Adrenal gland (tissue), 12 donors: Measurements from ENCODE around the gene MINK1. TPM values are rescaled to one million over a fixed set of nuclear protein-coding genes. Genes with fewer than 3 reads are reported as not detected.
A peak's percentile ranks its signal among the peaks of the same experiment; 100 is the strongest.

Experiments
- DNase-seq, 7 donors: peaks; one replicate each; pipeline ENCODE4 v3.0.0-alpha.2; 2019 to 2020
- H3K27ac ChIP-seq, 5 donors: fragments of 200-600 bp; sonication (generic) in 4 of 5; 1 replicate in 3 of 5; 2 replicates in 2 of 5; pipeline versions ENCODE4 v1.5.1 to v1.8.0; 2016 to 2020; ENCODE audit warnings: mild to moderate bottlenecking in 1 of 5
- H3K27me3 ChIP-seq: fragments of 200-600 bp; 2 replicates; pipeline ENCODE4 v1.8.0; 2021
- H3K36me3 ChIP-seq, 2 donors: fragments of 200-600 bp; replicated peaks in 1 of 2; 1 replicate in 1 of 2; 2 replicates in 1 of 2; pipeline versions ENCODE4 v1.5.1 to v1.8.0; 2018 to 2022
- H3K4me1 ChIP-seq, 2 donors: fragments of 200-600 bp; replicated peaks in 1 of 2; 1 replicate in 1 of 2; 2 replicates in 1 of 2; pipeline versions ENCODE4 v1.5.1 to v1.8.0; 2018 to 2021
- H3K4me3 ChIP-seq, 4 donors: fragments of 200-600 bp; sonication (generic) in 3 of 4; one replicate each; pipeline ENCODE4 v1.5.1; 2016 to 2018
- H3K9me3 ChIP-seq, 3 donors: fragments of 200-600 bp; sonication (generic) in 1 of 3; replicated peaks in 1 of 3; 1 replicate in 2 of 3; 2 replicates in 1 of 3; pipeline versions ENCODE4 v1.5.1 to v1.8.0; 2016 to 2021
- POLR2A ChIP-seq, 2 donors: fragments of 450-650 bp; IDR thresholded peaks; one replicate each; pipeline ENCODE4 v1.6.1; 2017; ENCODE audit warnings: antibody characterized with exemption in 2 of 2, mild to moderate bottlenecking in 2 of 2, moderate library complexity in 1 of 2
- WGBS, 4 donors: extraction: QIAGEN DNeasy Blood & Tissue Kit in 2 of 4; methylation state at CpG; one replicate each; pipeline versions ENCODE4 v1.1.5 to v1.1.7; 2013 to 2017; 5-methylcytosine and 5-hydroxymethylcytosine counted together
- intact Hi-C, 2 donors: fragments of 100-400 bp; cut with DNase I; formaldehyde crosslinking; loops; one replicate each; pipeline versions ENCODE4 v1.14.1 to v1.15.0; 2022 to 2023
- polyA plus RNA-seq, 3 donors: library from polyadenylated mRNA; stranded (reverse); fragments of 200-250 nt in 2 of 3; fragments of 350-450 nt in 1 of 3; fragmentation: Illumina TruSeq in 1 of 3; extraction: RNeasy Lipid Tissue Mini Kit (QIAGEN cat#74804) in 1 of 3; gene quantifications; one replicate each; pipeline ENCODE4 v1.2.3, GENCODE V29; 2013 to 2014
- total RNA-seq, 9 donors: library from RNA; depleted of rRNA in 4 of 9; stranded (reverse); fragments of >200 nt in 4 of 9; fragments of 120-200 nt in 1 of 9; fragmentation: NEBNext Ultra II Directional in 1 of 9; extraction: Animal tissue kit (Norgen Biotek cat#: 25700) in 1 of 9; gene quantifications; one replicate each; pipeline versions ENCODE4 v1.1.0 to v1.2.4, GENCODE V29; 2013 to 2023
- TF ChIP-seq, protein P1 (sequence below), 6 experiments: fragments of 450-650 bp in 4 of 6; fragments of 200-600 bp in 2 of 6; sonication (generic) in 1 of 6; IDR thresholded peaks; 1 replicate in 5 of 6; 2 replicates in 1 of 6; pipeline versions ENCODE4 v1.5.1 to v1.8.0; 2016 to 2021; ENCODE audit warnings: antibody characterized with exemption in 6 of 6, mild to moderate bottlenecking in 2 of 6, moderate library complexity in 1 of 6
- donor health status: healthy with polysubstance abuse.
- donor health status: Bipolar disorder and iron deficiency.
- donor health status: DM: yes; HTN: yes; CAD: no.
- donor health status: DM: no; HTN: no; CAD: no.
- donor health status: DM: no; HTN: no; CAD: no.
- donor health status: DM: yes; HTN: yes; CAD: no.

The MINK1 gene
- total and polyA plus RNA-seq, 12 donors: 21.5 to 135 (median 50.4) TPM

DNA sequence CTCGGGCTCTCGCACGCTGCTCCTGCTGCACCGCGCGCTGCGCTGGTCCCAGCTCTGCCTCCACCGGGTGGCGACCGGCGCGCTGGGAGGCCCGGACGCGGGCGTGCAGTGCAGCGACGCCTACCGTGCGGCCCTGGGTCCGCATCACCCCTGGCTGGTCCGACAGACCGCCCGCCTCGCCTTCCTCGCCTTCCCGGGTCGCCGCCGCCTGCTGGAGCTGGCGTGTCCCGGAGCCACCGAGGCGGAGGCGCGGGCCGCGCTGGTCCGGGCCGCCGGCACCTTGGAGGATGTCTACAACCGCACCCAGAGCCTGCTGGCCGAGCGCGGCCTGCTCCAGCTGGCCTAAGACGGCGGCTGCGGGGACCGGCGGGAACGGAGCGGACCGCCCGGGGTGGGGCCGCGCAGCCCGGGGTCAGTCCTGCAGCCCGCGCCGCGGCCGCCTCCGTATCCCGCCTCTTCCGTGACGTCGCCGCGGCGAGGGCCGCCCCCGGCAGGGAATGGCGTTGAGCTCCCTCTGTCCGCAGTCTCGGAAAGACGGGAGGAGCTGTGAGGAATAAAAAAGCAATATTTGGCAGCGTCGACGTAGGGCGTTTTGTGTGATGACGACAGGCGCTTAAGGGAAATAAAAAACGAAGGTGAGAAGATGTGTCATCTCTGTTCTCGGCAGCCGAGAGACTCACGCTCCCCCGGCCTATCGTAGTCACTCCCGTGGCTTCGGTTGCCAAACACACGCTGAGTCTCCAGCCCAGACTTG, 43.0 kb upstream of the MINK1 start:
- TF ChIP-seq, protein P1, sequence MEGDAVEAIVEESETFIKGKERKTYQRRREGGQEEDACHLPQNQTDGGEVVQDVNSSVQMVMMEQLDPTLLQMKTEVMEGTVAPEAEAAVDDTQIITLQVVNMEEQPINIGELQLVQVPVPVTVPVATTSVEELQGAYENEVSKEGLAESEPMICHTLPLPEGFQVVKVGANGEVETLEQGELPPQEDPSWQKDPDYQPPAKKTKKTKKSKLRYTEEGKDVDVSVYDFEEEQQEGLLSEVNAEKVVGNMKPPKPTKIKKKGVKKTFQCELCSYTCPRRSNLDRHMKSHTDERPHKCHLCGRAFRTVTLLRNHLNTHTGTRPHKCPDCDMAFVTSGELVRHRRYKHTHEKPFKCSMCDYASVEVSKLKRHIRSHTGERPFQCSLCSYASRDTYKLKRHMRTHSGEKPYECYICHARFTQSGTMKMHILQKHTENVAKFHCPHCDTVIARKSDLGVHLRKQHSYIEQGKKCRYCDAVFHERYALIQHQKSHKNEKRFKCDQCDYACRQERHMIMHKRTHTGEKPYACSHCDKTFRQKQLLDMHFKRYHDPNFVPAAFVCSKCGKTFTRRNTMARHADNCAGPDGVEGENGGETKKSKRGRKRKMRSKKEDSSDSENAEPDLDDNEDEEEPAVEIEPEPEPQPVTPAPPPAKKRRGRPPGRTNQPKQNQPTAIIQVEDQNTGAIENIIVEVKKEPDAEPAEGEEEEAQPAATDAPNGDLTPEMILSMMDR (IDR thresholded peaks at IDR 0.05): peak; percentile 34 to 96 (median 68)
- TF ChIP-seq POLR2A (IDR thresholded peaks at IDR 0.05): peak; percentile 87 to 92
- 0 to 1% (median 0%) methylated on average over 22 to 91 of the region's 91 CpGs for WGBS, 4 donors
- no peaks in the 10 kb centered on the region for H3K9me3 ChIP-seq
- DNase-seq: peak; percentile 83 to 90 (median 85)
- peak overlapping the region; percentile 78 to 98 (median 96) for H3K27ac ChIP-seq
- H3K4me3 ChIP-seq: peak overlapping the region in 3 of 4 donors; percentile 15 to 57 (median 44)
- intact Hi-C loops: loop anchor here (2.0 to 10.0 kb wide), 4 partner anchors 55 to 101 kb away; partner anchors contain the start of genes ARRB2 (in 1 of the 2), CXCL16 (in 1 of the 2), MED11 (in 1 of the 2) and ZMYND15 (in 1 of the 2)
- no peaks in the 10 kb centered on the region for H3K36me3 ChIP-seq
- peaks cover 6% of the 10 kb centered on the region for H3K27me3 ChIP-seq
- peaks cover 4 to 44% of the 10 kb centered on the region in 2 donors for H3K4me1 ChIP-seq

DNA sequence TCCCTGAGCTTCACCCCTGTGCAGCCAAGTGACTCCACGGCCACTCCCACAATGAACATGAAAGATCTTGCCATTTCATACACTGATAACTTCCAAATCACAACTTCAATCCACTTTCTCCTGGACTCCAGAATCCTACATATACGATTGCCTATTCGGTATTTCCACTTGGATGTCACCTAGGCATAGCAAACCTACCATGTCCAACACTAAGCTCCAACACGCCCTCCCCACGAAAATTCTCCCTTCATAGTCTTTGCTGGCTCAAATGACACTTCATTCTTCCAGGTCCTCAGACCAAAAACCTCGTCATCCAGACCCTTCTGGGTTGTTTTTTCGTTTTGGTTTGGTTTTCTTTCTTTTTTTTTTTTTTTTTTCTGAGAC, 42.4 kb upstream of the MINK1 start:
- peak overlapping the region in 4 of 5 donors; percentile 95 to 98 (median 96) for H3K27ac ChIP-seq
- H3K36me3 ChIP-seq: no peaks in the 10 kb centered on the region
- no peaks in the 10 kb centered on the region for H3K9me3 ChIP-seq
- intact Hi-C loops: loop anchor here in 1 of 2 donors (10.0 kb wide), 1 partner anchor 76 kb away; the partner anchor contains the start of gene ARRB2
- peaks cover 4 to 39% of the 10 kb centered on the region in 2 donors for H3K4me1 ChIP-seq
- 40 to 52% (median 44%) methylated on average over 7 of the region's 7 CpGs for WGBS, 4 donors
- peaks cover under 1% of the 10 kb centered on the region for H3K27me3 ChIP-seq
- TF ChIP-seq POLR2A (IDR thresholded peaks at IDR 0.05): no peak
- TF ChIP-seq, protein P1 (IDR thresholded peaks at IDR 0.05): no peak
- DNase-seq: no peak
- peak overlapping the region in 2 of 4 donors; percentile 44 to 57 for H3K4me3 ChIP-seq

DNA sequence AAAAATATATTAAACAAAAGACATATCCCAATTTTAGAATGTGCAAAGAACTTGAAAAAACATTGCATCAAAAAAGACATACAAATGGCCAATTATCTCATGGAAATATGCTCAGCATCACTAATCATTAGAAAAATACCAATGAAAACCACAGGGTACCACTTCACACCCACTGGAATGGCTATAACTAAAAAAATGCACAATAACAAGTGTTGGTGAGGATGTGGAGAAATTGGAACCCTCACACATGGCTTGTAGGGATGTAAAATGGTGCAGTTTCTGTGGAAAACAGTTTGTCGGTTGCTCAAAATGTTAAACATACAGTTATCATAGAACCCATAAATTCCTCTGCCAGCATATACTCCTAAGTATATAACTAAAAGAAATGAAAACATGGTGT, 38.0 kb upstream of the MINK1 start:
- Histone ChIP-seq H3K36me3 (peaks cover 0 to 21% of the 10 kb centered on the region in 2 donors), H3K27me3 (no peaks in the 10 kb centered on the region), H3K9me3 (no peaks in the 10 kb centered on the region), H3K4me3 (no peak overlapping the region), H3K4me1 (peaks cover 9 to 11% of the 10 kb centered on the region in 2 donors), H3K27ac (no peak overlapping the region)
- WGBS, 4 donors: 77 to 100% (median 89%) methylated on average over 1 of the region's 1 CpG
- TF ChIP-seq, protein P1 (IDR thresholded peaks at IDR 0.05): no peak
- TF ChIP-seq POLR2A (IDR thresholded peaks at IDR 0.05): no peak
- DNase-seq: no peak
- intact Hi-C loops: loop anchor here in 1 of 2 donors (10.0 kb wide), 1 partner anchor 80 kb away; the partner anchor contains the start of gene ARRB2

DNA sequence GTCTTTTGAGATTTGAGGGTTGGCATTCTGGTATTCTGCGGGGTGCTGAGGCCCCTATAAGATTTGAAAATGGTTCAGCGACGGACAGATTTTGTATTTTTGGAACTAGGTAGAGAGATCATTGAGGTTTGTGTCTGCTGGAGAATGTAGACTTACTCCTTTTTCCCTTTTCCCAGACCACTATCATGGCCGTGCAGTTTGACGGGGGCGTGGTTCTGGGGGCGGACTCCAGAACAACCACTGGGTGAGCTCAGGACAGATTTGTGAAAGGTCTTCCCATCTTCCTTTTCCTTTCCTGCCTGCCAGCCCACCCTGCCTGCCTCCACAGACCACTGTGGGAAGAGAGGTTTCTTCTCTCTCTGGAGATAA, 36.6 kb upstream of the MINK1 start:
- no peaks in the 10 kb centered on the region for H3K27me3 ChIP-seq
- peaks cover 6 to 8% of the 10 kb centered on the region in 2 donors for H3K4me1 ChIP-seq
- no peaks in the 10 kb centered on the region for H3K9me3 ChIP-seq
- intact Hi-C loops: loop anchor here in 1 of 2 donors (10.0 kb wide), 1 partner anchor 82 kb away; the partner anchor contains the start of gene ARRB2
- 0 to 2% (median 0%) methylated on average over 7 of the region's 7 CpGs for WGBS, 4 donors
- TF ChIP-seq, protein P1 (IDR thresholded peaks at IDR 0.05): no peak
- no peak for TF ChIP-seq POLR2A (IDR thresholded peaks at IDR 0.05)
- H3K36me3 ChIP-seq: peaks cover 0 to 21% of the 10 kb centered on the region in 2 donors
- DNase-seq: peak in 2 of 7 donors; percentile 21 to 37
- peak overlapping the region in 3 of 5 donors; percentile 46 to 82 (median 71) for H3K27ac ChIP-seq
- peak overlapping the region; percentile 76 to 87 (median 82) for H3K4me3 ChIP-seq
